ENCODE data around the gene RTTN. TPM values are rescaled to one million over a fixed set of nuclear protein-coding genes. Genes with fewer than 3 reads are reported as not detected.

RTTN gene
- total RNA-seq, 4 donors from 2014 or later = 10.8 to 58.1 (median 22.4) TPM

DNA sequence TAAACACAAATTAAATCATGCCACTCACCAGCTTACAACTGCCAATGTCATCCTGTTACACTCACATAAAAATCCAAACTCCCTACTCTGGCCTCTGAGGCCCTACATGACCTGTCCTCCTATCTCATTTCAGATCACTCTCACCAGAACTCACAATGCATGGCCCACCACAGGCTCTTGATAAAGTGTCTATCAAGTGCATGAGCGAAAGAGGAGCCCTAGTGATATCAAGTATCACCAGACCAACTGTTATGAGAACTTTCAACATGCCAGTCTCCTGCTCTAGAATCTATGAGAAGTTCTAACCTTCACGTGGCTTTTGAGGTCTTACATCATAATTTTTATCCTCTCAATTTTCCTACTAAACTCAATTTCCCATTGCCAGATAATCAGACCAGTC is 181.4 kb downstream of the RTTN start:
- intact Hi-C loops (cut with DNase I; ENCODE audit: low total_unique reads) = no loop called here
- Histone ChIP-seq H3K36me3 (no peaks in the 10 kb centered on the region), H3K4me3 (no peak overlapping the region), H3K27me3 (no peaks in the 10 kb centered on the region), H3K27ac (no peak overlapping the region), H3K9me3 (no peaks in the 10 kb centered on the region), H3K4me1 (no peaks in the 10 kb centered on the region)
- DNase-seq = no peak
- TF ChIP-seq, protein P1, sequence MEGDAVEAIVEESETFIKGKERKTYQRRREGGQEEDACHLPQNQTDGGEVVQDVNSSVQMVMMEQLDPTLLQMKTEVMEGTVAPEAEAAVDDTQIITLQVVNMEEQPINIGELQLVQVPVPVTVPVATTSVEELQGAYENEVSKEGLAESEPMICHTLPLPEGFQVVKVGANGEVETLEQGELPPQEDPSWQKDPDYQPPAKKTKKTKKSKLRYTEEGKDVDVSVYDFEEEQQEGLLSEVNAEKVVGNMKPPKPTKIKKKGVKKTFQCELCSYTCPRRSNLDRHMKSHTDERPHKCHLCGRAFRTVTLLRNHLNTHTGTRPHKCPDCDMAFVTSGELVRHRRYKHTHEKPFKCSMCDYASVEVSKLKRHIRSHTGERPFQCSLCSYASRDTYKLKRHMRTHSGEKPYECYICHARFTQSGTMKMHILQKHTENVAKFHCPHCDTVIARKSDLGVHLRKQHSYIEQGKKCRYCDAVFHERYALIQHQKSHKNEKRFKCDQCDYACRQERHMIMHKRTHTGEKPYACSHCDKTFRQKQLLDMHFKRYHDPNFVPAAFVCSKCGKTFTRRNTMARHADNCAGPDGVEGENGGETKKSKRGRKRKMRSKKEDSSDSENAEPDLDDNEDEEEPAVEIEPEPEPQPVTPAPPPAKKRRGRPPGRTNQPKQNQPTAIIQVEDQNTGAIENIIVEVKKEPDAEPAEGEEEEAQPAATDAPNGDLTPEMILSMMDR (IDR thresholded peaks at IDR 0.05) = no peak
- TF ChIP-seq POLR2A (IDR thresholded peaks at IDR 0.05) = no peak

- DNase-seq = no peak
- H3K4me3 ChIP-seq = no peak overlapping the region
- H3K9me3 ChIP-seq = no peaks in the 10 kb centered on the region
- H3K4me1 ChIP-seq = no peaks in the 10 kb centered on the region
- H3K27ac ChIP-seq = no peak overlapping the region
- H3K36me3 ChIP-seq = no peaks in the 10 kb centered on the region
- no peaks in the 10 kb centered on the region for H3K27me3 ChIP-seq
- intact Hi-C loops (cut with DNase I; ENCODE audit: low total_unique reads) = no loop called here
- TF ChIP-seq POLR2A (IDR thresholded peaks at IDR 0.05) = no peak
- TF ChIP-seq, protein P1 (IDR thresholded peaks at IDR 0.05) = no peak
Measured at GRCh38 chr18:70022636-70023035, 182.9 kb downstream of the RTTN start.

DNA sequence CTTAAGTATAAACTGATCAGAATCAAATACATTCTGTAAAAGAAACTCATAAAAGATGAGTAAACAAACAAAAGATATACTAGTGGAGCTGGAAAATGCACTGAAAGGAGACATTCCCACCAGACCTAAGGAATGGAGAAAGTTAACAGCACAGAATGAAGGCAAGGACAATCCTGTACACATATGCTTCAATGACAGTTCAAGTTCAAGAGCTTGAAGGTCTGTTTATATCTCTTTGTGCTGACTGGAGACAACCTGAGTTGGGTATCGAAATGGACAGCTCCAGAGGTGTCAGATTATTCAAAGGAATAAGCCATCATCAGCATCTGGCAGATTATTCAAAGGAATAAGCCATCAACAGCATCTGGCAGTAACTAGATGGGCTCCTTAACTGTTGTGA is 184.0 kb downstream of the RTTN start:
- no peaks in the 10 kb centered on the region for H3K36me3 ChIP-seq
- intact Hi-C loops (cut with DNase I; ENCODE audit: low total_unique reads) = no loop called here
- H3K27ac ChIP-seq = no peak overlapping the region
- no peak for DNase-seq
- H3K27me3 ChIP-seq = no peaks in the 10 kb centered on the region
- no peak for TF ChIP-seq POLR2A (IDR thresholded peaks at IDR 0.05)
- TF ChIP-seq, protein P1 (IDR thresholded peaks at IDR 0.05) = no peak
- no peaks in the 10 kb centered on the region for H3K4me1 ChIP-seq
- no peak overlapping the region for H3K4me3 ChIP-seq
- no peaks in the 10 kb centered on the region for H3K9me3 ChIP-seq

GRCh38 chr18:70021043-70021442 is 184.4 kb downstream of the RTTN start:
- no peaks in the 10 kb centered on the region for H3K9me3 ChIP-seq
- no peaks in the 10 kb centered on the region for H3K4me1 ChIP-seq
- H3K27me3 ChIP-seq = no peaks in the 10 kb centered on the region
- H3K27ac ChIP-seq = no peak overlapping the region
- intact Hi-C loops (cut with DNase I; ENCODE audit: low total_unique reads) = no loop called here
- TF ChIP-seq POLR2A (IDR thresholded peaks at IDR 0.05) = no peak
- TF ChIP-seq, protein P1 (IDR thresholded peaks at IDR 0.05) = no peak
- DNase-seq = no peak
- H3K36me3 ChIP-seq = no peaks in the 10 kb centered on the region
- no peak overlapping the region for H3K4me3 ChIP-seq

DNA sequence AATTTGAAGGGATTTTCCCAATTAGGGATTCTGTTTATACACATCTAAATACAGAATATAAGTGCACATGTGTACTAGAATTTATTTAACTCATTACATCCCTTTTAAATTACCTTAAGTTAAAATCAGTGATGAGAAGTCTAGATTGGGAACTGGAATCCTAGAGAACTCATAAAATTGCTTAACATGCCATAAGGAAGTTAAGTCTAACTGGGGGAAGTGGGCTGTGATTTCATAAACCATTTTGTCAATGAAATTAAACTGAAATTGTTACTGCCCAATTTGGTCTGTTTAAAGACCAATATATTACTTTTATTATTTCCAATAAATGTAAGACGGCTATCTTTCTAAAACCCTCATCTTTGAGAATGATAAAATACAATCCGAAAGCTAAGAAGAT is 185.5 kb downstream of the RTTN start:
- no peaks in the 10 kb centered on the region for H3K36me3 ChIP-seq
- no peaks in the 10 kb centered on the region for H3K4me1 ChIP-seq
- DNase-seq = no peak
- H3K27ac ChIP-seq = no peak overlapping the region
- no peaks in the 10 kb centered on the region for H3K9me3 ChIP-seq
- no peak for TF ChIP-seq POLR2A (IDR thresholded peaks at IDR 0.05)
- TF ChIP-seq, protein P1 (IDR thresholded peaks at IDR 0.05) = no peak
- H3K4me3 ChIP-seq = no peak overlapping the region
- intact Hi-C loops (cut with DNase I; ENCODE audit: low total_unique reads) = no loop called here
- H3K27me3 ChIP-seq = no peaks in the 10 kb centered on the region

Data from uterus (tissue), 4 donors.